NCI-H187 treated with DMSO at 0.1 percent for 48 hours (cell line): ENCODE data around the gene TNC.

Source experiments
- DNase-seq: peaks from one replicate; lab custom pipeline; 2025; lab: John Stamatoyannopoulos, UW

TNC gene

GRCh38 chr9:115046199-115046598 lies 71.8 kb downstream of the TNC start:
- DNase-seq: no peak

DNA sequence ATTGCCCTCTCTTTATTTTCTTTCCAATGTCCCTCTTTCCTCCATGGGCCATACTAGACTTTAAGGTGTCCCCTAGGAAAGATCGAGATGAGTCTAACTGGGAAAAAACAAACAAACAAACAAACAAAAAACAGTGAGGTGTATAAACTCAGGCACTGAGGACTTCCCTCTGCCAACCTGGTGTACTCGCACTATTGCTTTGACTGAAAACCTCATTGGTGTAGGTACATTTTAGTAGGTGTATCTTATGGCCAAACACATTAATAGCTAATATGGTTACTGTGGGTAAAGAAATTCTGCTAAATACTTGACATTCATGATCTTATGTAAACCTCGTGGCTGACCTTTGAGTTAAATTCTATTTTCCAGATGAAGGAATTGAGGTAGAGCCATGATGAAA lies 74.3 kb downstream of the TNC start:
- no peak for DNase-seq

DNA sequence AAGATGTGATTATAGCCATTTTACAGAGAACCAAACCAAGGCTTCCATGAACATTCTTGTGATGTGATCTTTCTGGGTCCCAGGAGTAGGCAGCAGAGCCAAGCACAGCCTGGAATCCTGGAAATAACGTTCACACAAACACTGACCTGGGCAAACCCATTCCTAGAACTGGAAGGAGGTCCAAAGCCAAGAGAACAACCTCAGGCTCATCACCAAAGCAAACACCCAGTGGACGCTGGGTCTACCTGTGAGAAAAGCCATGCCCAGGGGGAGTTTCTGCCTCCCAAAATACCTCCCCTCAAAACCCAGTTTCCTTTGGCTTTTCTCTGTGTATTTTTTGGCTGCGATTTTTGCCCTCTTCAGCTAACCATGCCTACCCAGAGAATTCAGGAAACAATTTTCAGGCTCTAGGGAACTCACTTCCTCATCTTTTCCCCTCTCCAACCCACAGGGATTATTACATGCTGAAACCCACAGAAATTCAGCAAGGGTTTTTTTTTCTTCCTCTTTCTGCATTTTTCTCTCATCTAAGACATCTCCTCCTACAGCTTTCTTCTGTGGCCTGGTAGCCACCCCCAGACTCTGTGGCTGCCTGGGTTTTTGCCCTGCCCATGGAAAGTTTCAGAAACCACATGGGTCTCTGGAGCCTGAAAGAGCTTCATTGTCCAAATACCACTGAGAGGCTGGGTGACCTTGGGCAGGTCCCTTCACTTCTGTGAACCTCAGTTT lies 75.0 kb downstream of the TNC start:
- DNase-seq: no peak

GRCh38 chr9:115039516-115040120 lies 78.3 kb downstream of the TNC start:
- no peak for DNase-seq

DNA sequence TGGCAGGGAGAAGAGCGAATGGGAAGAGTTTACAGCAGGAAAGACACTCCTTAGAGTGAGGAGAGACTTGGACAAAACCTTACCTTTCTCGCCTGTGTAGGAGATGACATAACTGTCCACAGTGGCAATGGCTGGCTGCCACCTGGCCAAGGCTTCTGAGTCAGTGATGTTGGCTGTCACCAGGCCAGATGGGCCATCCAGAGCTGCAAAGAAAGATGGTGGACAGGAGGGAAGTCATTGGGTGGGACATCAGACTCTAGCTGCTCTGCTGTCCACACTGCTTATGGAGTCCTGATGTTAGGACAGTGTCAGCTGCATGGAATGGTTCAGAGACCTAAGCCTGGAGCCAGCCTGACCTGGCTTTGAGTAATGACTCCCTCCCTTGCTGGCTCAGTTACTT lies 79.8 kb downstream of the TNC start:
- DNase-seq: no peak

DNA sequence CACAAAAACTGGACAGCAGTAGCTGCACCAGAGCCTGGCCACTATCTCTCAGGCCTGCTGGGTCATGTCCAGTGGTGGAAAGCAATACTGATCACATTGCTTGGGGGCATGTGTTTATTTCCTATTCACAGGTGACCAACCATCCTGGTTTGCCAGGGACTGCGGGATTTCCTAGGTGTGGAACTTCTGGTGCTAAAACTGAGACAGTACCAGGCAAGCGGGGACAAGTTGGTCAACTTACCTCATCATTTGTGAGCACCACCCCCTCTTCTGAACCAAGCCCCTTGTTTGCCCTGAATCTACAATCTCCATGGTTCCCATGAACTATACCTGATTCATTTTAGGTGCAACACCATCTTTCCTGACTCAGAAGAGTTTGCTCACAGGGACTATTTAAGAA lies 81.3 kb downstream of the TNC start:
- no peak for DNase-seq

DNA sequence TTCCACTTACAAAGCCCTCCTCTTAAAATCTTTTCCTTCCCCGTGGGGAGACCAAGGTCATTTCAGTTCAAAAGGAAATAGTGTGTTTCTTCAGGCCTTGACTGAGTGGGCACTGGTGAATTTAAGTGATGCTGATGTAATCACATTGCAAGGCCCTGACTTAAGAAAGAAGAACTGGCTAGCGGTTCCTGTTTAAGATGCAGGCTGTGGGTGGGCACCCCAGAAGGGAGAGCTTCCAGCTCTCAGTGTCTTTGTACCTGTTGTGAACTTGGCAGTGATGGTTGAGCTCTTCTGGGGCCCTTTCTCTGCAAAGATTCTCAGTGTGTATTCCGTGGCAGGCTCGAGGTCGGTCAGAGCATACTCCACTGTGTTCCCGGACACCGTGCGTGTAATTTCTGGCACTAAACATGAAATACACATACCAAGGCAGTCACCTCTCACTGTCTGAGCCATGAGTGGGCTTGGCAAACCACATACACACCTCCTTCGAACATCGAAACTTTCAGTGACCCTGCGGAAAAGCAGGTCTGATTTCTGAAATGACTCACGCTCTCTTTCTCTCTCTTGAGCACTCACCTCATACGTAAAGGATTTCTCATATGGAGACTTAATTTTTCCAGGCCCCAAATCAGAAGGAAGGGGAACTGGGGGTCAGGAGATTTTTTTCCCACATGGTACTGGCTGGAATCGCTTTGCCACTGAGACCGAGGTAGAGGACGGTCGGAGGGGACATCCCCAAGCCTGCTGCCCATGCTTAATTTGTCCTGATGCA lies 81.9 kb downstream of the TNC start:
- DNase-seq: no peak

- DNase-seq: no peak
Observed at GRCh38 chr9:115034801-115035200, 83.2 kb downstream of the TNC start.

DNA sequence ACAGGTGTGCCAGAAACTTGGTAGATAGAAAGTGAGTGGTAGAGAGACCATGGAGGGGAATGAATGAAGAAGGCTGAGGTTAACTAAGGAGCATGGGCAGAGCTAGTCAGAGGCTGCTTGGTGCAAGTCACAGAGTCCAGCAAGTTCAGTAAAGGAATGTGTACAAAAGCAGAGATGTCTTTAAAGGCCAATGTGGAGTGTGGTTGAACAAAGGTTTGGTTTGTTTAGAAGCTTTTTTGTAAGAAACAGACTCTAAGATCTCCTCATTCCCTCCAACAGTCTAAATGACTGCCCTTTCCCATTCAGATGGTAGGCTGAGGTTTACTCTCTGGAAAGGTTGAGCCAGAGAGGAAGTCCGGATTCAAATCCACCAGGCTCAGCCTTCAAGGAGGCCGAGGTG lies 84.2 kb downstream of the TNC start:
- no peak for DNase-seq

DNA sequence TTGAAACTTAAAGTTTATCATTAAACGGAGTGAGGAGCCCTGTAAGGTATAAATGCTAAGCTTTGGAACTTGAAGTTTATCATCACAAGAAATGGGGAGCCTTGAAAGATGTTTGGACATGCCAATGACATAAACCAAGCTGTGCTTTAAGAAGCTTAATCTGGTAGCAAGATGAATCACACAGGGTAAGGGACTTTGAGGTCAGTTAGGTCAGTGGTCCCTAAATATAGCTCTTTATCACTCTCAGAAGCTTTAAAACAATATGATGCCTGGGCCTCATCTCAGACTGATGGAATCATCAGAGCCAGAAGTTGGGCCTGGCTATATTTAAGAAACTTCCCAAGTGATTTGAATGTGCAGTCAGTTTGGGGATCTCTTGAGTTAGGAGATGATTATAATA lies 85.7 kb downstream of the TNC start:
- DNase-seq: no peak

DNA sequence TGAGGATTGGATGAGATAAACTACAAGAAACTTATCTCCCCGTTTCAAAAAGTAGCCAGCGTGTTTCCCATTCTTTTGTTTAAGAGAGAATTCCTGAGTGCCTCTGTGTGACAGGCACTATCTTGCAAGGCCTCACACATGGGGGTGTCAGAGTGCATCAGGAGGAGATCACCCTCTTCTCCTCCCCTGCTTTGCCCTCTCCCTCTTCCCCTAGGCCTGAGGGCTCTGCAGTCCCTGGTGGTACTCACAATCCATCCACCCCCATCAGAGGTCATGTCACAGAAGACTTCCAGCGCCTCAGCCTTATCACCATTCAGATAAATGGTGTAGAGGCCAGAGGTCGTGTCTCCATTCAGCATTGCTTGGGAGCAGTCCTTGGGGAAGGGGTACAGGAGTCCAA lies 88.0 kb downstream of the TNC start:
- no peak for DNase-seq

DNA sequence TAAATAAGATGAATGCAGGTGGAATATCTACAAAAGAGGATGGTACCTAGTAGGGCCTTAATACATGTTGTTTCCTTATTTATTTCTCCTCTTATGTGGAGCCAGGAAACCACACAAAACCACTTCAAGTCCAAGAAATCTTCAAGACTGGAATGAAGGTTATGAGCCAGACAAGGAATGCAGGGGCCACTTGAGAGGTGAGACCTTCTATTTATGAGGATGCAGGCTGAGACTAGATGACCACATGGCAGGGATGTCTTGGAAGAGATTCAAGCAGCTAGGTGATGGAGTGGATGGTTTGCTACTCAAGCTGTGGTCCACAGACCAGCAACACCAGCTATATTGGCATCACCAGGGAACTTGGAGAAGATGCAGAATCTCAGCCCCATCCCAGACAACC lies 92.2 kb downstream of the TNC start:
- no peak for DNase-seq

GRCh38 chr9:115024925-115025535 lies 92.9 kb downstream of the TNC start:
- DNase-seq: no peak

- DNase-seq: no peak
Observed at GRCh38 chr9:115022760-115023434, 95.1 kb downstream of the TNC start.

- DNase-seq: no peak
Observed at GRCh38 chr9:115018547-115019435, 99.2 kb downstream of the TNC start.

DNA sequence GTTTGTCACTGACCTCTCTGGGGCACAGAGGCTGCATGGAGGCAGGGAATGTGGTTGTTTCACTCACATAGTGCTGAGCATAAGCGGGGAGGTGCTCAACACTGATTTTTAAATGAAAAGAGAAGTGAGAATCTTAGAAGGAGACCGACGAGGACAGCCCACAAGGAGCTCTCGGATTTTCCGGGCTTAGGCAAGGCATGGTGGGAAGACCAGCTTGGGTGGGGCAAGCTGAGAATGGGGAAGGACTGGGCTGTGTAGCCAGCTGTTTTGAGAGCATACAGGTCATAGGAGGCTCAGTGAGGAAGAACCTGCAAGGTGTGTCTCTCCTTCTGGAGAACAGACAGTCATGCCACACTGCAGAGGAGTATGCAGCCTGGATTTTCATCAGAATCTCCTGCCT lies 101.6 kb downstream of the TNC start:
- DNase-seq: no peak

DNA sequence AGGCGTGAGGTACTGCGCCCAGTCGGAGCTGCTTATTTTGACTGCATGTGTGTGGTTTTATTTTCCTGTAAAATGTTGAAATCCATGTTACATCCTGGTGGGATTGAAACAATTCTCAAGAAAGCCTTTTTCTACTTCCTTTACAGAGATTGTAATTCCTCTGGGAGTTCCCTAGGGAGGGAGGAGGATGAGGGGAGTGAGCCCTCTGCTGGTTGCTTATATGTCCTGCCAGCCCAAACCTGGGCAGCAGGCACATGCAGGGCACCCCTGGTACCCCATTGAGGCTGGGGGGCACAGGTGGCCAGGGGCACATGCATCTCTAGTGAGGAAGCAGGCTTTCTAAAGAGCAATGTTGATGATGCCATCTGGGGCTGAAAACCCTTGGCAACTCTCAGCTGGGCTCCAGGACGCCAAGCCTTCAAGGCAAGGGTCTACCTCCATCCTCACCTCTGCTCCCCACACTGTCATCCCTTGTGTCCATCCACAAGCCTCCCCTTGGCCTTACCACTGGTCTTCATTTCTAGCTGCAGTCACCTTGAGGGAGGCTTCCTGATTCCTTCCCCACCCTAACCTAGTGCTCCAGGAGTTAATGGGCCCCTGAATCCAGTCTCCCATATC lies 102.8 kb downstream of the TNC start:
- DNase-seq: no peak

DNA sequence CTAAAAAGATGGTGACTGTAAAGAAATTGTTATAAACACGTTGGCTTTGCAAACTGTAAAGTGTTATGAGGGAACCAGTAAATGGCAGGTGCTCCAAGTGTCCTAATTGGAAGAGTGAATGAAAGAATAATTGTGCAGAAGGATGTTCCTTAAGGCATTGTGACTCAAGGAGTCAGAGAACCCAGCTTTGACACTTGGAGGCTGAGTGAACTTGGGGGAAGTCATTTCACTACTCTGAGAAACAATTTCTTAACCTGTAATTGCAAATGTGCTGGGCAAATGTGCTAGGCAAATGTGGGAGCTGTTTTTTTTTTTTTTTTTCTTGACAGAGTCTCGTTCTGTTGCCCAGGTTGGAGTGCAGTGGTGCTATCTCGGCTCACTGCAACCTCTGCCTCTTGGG lies 103.5 kb downstream of the TNC start:
- no peak for DNase-seq

GRCh38 chr9:115013998-115014397 lies 104.0 kb downstream of the TNC start:
- DNase-seq: peak; percentile 24

GRCh38 chr9:115012486-115012885 lies 105.5 kb downstream of the TNC start:
- DNase-seq: no peak

DNA sequence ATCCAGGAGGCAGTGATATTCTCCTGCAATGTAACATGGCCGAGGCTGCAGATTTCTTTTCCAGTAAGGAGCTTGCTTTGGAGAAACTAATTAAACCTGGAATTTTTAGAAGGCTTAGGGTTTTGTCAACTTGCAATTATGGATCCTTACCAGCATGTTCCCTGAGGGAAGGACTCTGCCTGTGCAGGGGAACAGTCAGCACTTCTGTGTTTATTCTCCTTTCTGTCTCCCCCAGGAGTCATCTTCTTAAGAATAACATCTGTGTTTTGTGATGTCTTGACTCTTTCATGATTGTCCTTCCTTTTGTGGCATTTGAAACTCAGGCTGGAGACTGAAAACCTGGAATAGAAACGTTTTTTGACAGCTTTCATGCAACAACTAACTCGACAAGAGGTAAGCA lies 107.1 kb downstream of the TNC start:
- DNase-seq: no peak
